ENCODE data around the gene ELOVL7. TPM values are rescaled to one million over a fixed set of nuclear protein-coding genes. Genes with fewer than 3 reads are reported as not detected.
"Not testable (repeated sequence)": the region's sequence is repeated elsewhere in the genome, so short reads cannot be mapped to it uniquely, and the experiment has no call there.

Gene ELOVL7
- total RNA-seq, 3 donors from 2014 or later, result 0.05 to 0.24 (median 0.18) TPM

DNA sequence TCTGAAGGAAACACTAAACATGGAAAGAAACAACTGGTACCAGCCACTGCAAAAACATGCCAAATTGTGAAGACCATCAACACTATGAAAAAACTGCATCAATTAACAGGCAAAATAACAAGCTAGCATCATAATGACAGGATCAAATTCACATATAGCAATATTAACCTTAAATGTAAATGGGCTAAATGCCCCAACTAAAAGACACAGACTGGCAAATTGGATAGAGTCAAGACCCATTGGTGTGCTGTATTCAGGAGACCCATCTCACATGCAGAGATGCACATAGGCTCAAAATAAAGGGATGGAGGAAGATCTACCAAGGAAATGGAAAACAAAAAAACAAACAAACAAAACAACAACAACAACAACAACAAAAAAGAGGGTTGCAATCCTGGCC lies 113.2 kb downstream of the ELOVL7 start:
- not testable (repeated sequence) for H3K4me1 Mint-ChIP-seq (ENCODE audit: low read depth); H3K36me3 Mint-ChIP-seq (ENCODE audit: insufficient read depth); ATAC-seq; DNase-seq; H3K4me3 Mint-ChIP-seq; H3K9me3 Mint-ChIP-seq
- H3K27me3 Mint-ChIP-seq (ENCODE audit: low read depth), result peaks cover 15% of the 10 kb centered on the region

DNA sequence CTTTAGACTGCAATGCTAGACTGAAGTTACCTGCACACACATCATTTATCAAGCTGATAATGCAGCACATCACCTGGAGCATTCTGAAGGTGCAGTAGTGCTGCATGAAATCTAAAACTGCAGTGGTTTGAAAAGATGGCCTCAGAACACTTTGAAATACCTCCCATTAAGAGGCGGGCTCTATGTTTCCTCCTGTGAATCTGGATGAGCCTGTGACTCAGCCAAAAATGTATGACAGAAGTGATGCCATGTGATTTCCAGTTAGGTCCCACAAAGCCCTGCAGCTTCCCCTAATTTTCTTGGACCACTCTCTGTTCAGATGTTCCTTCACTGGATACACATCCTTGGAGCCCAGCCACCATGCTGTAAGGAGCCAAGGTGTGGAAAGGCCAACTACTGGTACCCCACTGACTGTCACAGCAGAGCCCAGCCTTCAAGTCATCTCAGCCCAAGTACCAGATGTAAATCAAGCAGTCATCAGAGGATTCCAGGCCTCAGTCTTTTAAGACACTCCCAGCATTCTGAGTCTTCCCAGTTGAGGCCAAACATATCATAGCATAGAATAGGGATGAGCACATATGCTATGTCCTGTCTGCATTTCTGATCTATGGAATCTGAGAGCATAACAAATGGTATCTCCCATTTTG lies 116.9 kb downstream of the ELOVL7 start:
- Mint-ChIP-seq H3K4me3 (no peak overlapping the region), H3K4me1 (ENCODE audit: low read depth) (no peaks in the 10 kb centered on the region), H3K36me3 (ENCODE audit: insufficient read depth) (no peaks in the 10 kb centered on the region), H3K9me3 (no peaks in the 10 kb centered on the region), H3K27me3 (ENCODE audit: low read depth) (peaks cover 17% of the 10 kb centered on the region)
- ATAC-seq (no peak), DNase-seq (no peak)

DNA sequence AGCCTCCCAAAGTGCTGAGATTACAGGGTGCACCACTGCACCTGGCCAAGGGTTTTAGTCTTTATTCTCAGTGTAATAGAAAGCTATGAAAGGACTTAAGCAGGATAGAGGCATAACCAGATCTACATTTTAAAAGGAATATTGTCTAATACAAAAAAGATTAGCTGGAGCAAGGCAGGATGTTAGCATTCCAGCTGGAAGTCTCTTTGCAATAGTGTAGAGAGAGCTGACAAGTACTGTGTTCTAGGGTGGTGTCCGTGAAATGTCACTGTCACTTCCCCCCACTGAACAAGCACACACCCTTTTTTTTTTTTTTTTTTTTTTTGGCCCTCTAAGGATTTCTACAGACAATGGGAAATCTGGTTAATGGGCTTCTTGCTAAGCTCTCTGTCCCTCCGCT lies 119.9 kb downstream of the ELOVL7 start:
- no peaks in the 10 kb centered on the region for H3K4me1 Mint-ChIP-seq (ENCODE audit: low read depth)
- DNase-seq (no peak), ATAC-seq (no peak)
- no peaks in the 10 kb centered on the region for H3K9me3 Mint-ChIP-seq
- no peaks in the 10 kb centered on the region for H3K36me3 Mint-ChIP-seq (ENCODE audit: insufficient read depth)
- H3K4me3 Mint-ChIP-seq, result no peak overlapping the region
- H3K27me3 Mint-ChIP-seq (ENCODE audit: low read depth), result peaks cover 15% of the 10 kb centered on the region

DNA sequence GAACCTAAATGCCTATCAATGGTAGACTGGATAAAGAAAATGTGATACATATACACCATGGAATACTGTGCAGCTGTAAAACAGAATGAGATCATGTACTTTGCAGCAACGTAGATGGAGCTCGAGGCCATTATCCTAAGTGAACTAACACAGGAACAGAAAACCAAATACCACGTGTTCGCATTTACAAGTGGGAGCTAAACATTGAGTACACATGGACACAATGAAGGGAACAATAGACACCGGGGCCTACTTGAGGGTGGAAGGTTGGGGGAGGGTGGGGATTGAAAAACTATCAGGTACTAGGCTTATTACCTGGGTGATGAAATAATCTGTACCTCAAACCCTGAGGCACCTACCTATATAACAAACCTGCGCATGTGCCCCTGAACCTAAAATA lies 121.7 kb downstream of the ELOVL7 start:
- peaks cover 15% of the 10 kb centered on the region for H3K27me3 Mint-ChIP-seq (ENCODE audit: low read depth)
- ATAC-seq (no peak), DNase-seq (no peak)
- no peak overlapping the region for H3K4me3 Mint-ChIP-seq
- H3K9me3 Mint-ChIP-seq, result no peaks in the 10 kb centered on the region
- no peaks in the 10 kb centered on the region for H3K4me1 Mint-ChIP-seq (ENCODE audit: low read depth)
- no peaks in the 10 kb centered on the region for H3K36me3 Mint-ChIP-seq (ENCODE audit: insufficient read depth)

DNA sequence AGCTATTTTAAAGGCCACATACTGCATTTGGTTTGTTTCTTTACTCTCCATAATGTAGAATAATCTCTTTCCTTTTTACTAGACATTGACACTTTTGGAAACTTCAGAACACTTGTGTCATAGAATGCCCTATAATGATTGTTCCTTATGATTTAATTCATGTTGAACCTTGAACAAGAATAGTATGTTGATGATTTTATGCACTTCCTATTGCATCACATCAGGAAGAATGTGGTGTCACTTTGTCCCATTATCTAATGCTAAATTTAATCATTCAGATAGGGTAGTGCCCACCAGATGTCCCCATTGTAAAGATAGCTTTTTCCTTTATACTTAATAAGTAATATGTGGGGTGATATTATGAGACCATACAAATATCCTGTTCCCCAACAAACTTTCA lies 124.7 kb downstream of the ELOVL7 start:
- H3K9me3 Mint-ChIP-seq, result peaks cover 4% of the 10 kb centered on the region
- peaks cover 19% of the 10 kb centered on the region for H3K27me3 Mint-ChIP-seq (ENCODE audit: low read depth)
- H3K4me1 Mint-ChIP-seq (ENCODE audit: low read depth), result no peaks in the 10 kb centered on the region

DNA sequence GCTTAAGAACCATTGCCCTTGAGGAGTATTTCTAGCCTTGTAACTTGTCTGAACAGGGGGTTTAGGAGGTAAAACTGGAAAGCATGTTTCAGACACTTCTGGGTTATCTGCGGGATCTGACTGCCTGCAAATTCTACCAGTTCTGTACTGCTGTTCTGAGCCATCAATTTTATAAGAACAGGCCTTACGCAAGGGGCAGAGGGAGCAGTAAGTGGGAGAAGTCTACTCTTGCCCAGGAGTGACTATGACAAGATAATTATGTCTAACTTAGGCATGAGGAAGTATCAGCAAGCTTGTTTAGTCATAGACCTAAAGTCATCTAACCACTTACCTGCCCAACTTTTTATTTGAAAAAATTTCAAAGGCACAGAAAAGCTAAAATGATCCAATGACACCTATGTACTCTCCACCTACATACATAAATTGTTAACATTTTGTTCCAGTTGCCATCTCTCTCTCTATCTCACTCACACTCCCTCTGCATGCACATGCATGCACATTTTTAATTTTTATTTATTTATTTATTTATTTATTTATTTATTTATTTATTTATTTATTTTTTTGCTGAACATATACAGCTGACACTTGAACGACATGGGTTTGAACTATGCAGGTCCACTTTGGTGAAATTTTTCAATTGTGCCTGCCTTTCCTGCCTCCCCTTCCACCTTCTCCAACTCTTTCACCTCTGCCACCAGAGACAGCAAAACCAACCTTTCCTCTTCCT lies 125.7 kb downstream of the ELOVL7 start:
- DNase-seq, result no peak
- Mint-ChIP-seq H3K9me3 (peaks cover 4% of the 10 kb centered on the region), H3K4me3 (no peak overlapping the region), H3K36me3 (ENCODE audit: insufficient read depth) (no peaks in the 10 kb centered on the region), H3K4me1 (ENCODE audit: low read depth) (no peaks in the 10 kb centered on the region), H3K27me3 (ENCODE audit: low read depth) (peaks cover 20% of the 10 kb centered on the region)
- ATAC-seq, result no peak

More for the DNA sequence above, 124.7 kb downstream of the ELOVL7 start:
- no peak overlapping the region for H3K4me3 Mint-ChIP-seq
- no peak for DNase-seq
- no peaks in the 10 kb centered on the region for H3K36me3 Mint-ChIP-seq (ENCODE audit: insufficient read depth)
- no peak for ATAC-seq

DNA sequence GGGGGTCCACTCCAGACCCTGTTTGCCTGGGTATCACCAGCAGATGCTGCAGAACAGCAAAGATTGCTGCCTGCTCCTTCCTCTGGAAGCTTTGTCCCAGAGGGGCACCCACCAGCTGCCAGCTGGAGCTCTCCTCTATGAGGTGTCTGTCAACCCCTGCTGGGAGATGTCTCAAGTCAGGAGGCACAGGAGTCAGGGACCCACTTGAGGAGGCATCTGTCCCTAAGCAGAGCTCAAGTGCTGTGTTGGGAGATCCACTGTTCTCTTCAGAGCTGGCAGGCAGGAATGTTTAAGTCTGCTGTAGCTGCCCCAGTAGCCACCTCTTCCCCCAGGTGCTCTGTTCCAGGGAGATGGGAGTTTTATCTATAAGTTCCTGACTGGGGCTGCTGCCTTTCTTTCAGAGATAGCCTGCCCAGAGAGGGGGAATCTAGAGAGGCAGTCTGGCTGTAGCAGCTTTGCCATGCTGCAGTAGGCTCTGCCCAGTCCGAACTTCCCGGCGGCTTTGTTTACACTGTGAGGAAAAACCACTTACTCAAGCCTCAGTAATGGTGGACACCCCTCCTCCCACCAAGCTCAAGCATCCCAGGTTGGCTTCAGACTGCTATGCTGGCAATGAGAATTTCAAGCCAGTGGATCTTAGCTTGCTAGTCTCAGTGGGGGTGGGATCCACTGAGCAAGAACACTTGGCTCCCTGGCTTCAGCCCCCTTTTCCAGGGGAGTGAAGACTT lies 128.7 kb downstream of the ELOVL7 start:
- not testable (repeated sequence) for DNase-seq; H3K36me3 Mint-ChIP-seq (ENCODE audit: insufficient read depth); ATAC-seq; H3K4me3 Mint-ChIP-seq; H3K9me3 Mint-ChIP-seq; H3K4me1 Mint-ChIP-seq (ENCODE audit: low read depth)
- peaks cover 19% of the 10 kb centered on the region for H3K27me3 Mint-ChIP-seq (ENCODE audit: low read depth)

DNA sequence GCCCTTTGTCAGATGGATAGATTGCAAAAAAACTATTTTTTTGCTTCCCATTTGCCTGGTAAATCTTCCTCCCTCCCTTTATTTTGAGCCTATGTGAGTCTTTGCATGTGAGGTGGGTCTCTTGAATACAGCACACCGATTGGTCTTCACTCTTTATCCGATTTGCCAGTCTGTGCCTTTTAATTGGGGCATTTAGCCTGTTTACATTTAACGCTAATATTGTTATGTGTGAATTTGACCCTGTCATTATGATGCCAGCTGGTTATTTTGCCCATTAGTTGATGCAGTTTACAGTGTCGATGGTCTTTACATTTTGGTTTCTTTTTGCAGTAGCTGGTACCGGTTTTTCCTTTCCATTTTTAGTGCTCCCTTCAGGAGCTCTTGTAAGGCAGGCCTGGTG lies 131.1 kb downstream of the ELOVL7 start:
- H3K4me1 Mint-ChIP-seq (ENCODE audit: low read depth), result no peaks in the 10 kb centered on the region
- H3K27me3 Mint-ChIP-seq (ENCODE audit: low read depth), result peaks cover 15% of the 10 kb centered on the region
- peaks cover 4% of the 10 kb centered on the region for H3K9me3 Mint-ChIP-seq
- no peak for DNase-seq
- no peak for ATAC-seq
- H3K4me3 Mint-ChIP-seq, result no peak overlapping the region
- H3K36me3 Mint-ChIP-seq (ENCODE audit: insufficient read depth), result no peaks in the 10 kb centered on the region

DNA sequence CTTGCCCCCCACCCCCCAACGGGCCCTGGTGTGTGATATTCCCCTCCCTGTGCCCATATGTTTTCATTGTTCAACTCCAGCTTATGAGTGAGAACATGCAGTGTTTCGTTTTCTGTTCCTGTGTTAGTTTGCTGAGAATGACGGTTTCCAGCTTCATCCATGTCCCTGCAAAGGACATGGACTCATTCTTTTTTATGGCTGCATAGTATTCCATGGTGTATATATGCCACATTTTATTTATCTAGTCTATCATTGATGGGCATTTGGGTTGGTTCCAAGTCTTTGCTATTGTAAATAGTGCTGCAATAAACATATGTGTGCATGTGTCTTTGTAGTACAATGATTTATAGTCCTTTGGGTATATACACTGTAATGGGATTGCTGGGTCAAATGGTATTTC lies 132.2 kb downstream of the ELOVL7 start:
- not testable (repeated sequence) for H3K4me1 Mint-ChIP-seq (ENCODE audit: low read depth); H3K36me3 Mint-ChIP-seq (ENCODE audit: insufficient read depth); H3K9me3 Mint-ChIP-seq; ATAC-seq; H3K4me3 Mint-ChIP-seq; DNase-seq
- peaks cover 15% of the 10 kb centered on the region for H3K27me3 Mint-ChIP-seq (ENCODE audit: low read depth)

DNA sequence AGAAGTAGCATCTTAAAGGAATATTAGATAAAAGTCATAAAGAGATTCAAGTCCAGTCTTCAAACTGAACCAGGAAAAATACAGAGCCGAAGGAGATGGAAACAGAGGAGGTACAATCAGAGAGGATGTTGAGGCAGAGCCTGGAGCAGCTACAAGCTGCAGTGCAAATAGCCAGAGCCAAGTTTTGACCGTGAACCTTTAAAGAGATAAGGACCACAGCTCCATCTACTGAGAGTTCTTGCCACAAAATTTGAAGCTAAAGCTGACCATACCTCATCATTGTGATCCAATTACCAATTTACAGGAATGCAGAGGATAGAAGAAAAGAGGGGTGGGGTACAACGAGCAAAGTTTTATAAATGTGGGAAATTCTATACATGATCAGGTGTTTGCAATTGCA lies 133.7 kb downstream of the ELOVL7 start:
- DNase-seq (no peak), ATAC-seq (no peak)
- Mint-ChIP-seq H3K4me1 (ENCODE audit: low read depth) (no peaks in the 10 kb centered on the region), H3K27me3 (ENCODE audit: low read depth) (peaks cover 12% of the 10 kb centered on the region), H3K36me3 (ENCODE audit: insufficient read depth) (no peaks in the 10 kb centered on the region), H3K9me3 (peaks cover 4% of the 10 kb centered on the region), H3K4me3 (no peak overlapping the region)

DNA sequence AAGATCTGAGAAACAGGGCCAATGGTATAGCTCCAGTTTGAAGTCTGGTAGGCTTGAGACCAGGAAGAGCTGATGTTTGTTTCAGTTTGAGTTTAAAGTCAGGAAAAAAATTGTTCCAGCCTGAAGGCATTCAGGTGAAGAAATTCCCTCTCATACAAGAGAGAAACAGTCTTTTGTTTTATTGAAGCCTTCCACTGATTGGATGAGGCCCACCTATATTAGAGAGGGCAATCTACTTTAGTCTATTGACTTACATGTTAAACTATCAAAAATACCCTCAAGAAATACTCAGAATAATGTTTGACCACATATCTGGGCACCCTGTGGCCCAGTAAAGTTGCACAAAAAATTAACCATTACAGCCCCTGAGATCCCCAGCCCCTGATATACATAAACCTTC lies 138.9 kb downstream of the ELOVL7 start:
- H3K4me3 Mint-ChIP-seq, result no peak overlapping the region
- H3K4me1 Mint-ChIP-seq (ENCODE audit: low read depth), result peaks cover 11% of the 10 kb centered on the region
- no peaks in the 10 kb centered on the region for H3K27me3 Mint-ChIP-seq (ENCODE audit: low read depth)
- no peaks in the 10 kb centered on the region for H3K36me3 Mint-ChIP-seq (ENCODE audit: insufficient read depth)
- DNase-seq (no peak), ATAC-seq (no peak)
- no peaks in the 10 kb centered on the region for H3K9me3 Mint-ChIP-seq

DNA sequence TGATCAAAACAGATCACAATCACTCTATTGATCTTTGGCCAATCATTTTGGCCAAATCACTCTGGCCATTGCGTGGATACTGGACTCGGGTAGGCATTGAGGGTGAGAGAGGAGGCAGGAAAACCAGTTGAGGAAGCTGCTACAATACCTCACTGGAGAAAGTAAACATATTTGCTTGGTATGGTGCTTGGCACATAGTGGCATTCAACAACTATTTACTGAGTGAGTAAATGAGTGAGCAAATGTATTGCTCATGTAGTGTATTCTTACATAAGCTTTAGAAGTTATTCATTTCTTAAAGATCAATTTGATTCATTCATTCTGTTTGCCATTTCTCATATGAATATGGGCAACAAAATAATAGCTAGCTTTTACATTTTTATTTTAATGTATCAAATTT lies 140.1 kb downstream of the ELOVL7 start:
- no peak overlapping the region for H3K4me3 Mint-ChIP-seq
- ATAC-seq (no peak), DNase-seq (no peak)
- H3K4me1 Mint-ChIP-seq (ENCODE audit: low read depth), result peaks cover 14% of the 10 kb centered on the region
- no peaks in the 10 kb centered on the region for H3K36me3 Mint-ChIP-seq (ENCODE audit: insufficient read depth)
- no peaks in the 10 kb centered on the region for H3K27me3 Mint-ChIP-seq (ENCODE audit: low read depth)
- H3K9me3 Mint-ChIP-seq, result no peaks in the 10 kb centered on the region
